Mammary epithelial cell (primary cell): ENCODE measurements around the gene SLC25A21.

Source experiments
- EZH2 ChIP-seq: IDR thresholded peaks from 2 replicates; pipeline ENCODE4 v1.6.1; 2012; ENCODE audit warnings: low read length, inconsistent platforms, borderline replicate concordance
- TF ChIP-seq, protein P1 (sequence below), 2 donors: IDR thresholded peaks in 1 of 2; conservative IDR thresholded peaks in 1 of 2; 2 replicates each; pipeline ENCODE4 v1.5.1; 2011 to 2012; ENCODE audit warnings: inconsistent platforms in 2 of 2, low read length in 2 of 2, mild to moderate bottlenecking in 2 of 2, control low read depth in 1 of 2, low read depth in 1 of 2; ENCODE audit not compliant: insufficient read depth in 1 of 2; ENCODE audit errors: extremely low read depth in 1 of 2

DNA sequence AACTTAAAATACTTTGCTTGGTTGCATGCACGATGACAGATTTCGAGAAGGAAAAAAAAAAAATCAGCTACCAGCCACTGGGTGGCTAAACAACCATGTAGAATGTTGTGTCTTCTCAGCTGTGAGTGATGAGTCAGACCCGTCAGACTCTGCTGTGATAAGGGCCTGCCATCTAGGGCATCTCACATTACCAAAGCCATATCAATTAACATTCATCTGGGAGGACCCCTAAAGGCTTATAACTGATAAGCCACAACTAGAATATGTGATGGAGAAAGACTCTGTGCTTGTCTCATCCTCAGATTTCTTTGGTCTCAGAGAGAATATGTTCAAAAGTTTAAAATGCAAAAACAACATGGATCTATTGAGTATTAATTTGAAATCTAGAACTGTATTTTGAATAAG, 399.3 kb downstream of the SLC25A21 start:
- TF ChIP-seq, protein P1, sequence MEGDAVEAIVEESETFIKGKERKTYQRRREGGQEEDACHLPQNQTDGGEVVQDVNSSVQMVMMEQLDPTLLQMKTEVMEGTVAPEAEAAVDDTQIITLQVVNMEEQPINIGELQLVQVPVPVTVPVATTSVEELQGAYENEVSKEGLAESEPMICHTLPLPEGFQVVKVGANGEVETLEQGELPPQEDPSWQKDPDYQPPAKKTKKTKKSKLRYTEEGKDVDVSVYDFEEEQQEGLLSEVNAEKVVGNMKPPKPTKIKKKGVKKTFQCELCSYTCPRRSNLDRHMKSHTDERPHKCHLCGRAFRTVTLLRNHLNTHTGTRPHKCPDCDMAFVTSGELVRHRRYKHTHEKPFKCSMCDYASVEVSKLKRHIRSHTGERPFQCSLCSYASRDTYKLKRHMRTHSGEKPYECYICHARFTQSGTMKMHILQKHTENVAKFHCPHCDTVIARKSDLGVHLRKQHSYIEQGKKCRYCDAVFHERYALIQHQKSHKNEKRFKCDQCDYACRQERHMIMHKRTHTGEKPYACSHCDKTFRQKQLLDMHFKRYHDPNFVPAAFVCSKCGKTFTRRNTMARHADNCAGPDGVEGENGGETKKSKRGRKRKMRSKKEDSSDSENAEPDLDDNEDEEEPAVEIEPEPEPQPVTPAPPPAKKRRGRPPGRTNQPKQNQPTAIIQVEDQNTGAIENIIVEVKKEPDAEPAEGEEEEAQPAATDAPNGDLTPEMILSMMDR (conservative IDR thresholded peaks at IDR 0.05 in 1 of 2, IDR thresholded peaks at IDR 0.05 in 1 of 2; ENCODE audit: extremely low read depth in 1 of 2, insufficient read depth in 1 of 2, low read depth in 1 of 2, low read length in 2 of 2): peak; percentile 39 to 46
- no peak for TF ChIP-seq EZH2
